ENCODE measurements around the gene MYO9B.
A peak's percentile ranks its signal among the peaks of the same experiment; 100 is the strongest.

DNA sequence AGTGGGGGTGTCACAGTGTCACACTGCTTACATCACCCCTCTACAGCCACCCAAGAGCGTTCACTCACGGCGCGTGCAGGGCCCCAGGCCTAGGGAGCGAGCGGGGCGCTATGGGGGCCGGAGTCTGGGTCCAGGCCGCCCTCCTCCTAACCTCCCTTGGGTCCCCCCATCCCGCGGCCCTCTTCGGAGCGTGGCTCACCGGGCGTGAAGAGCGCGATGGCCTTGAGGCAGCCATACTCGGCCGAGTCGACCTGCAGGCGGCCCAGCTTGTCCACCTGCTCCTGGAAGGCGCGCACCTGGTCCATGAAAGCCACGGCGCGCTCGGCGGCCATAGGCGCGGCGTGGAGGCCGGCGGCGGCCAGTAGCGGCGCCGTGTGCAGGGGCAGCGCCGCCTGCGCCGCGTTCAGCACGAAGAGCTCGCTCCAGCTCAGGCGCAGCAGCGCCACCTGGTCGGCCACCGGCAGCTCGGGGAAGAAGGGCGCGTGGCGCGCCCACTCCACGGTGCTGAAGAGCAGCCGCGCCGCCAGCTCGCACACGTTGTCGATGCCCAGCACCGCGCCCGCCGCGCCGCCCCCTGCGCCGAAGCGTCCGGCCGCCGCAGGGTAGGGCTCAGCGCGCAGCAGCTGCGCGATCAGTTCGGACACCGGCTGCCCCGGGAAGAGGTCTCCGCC lies 159.9 kb downstream of the MYO9B start:
- TF ChIP-seq, protein P1, sequence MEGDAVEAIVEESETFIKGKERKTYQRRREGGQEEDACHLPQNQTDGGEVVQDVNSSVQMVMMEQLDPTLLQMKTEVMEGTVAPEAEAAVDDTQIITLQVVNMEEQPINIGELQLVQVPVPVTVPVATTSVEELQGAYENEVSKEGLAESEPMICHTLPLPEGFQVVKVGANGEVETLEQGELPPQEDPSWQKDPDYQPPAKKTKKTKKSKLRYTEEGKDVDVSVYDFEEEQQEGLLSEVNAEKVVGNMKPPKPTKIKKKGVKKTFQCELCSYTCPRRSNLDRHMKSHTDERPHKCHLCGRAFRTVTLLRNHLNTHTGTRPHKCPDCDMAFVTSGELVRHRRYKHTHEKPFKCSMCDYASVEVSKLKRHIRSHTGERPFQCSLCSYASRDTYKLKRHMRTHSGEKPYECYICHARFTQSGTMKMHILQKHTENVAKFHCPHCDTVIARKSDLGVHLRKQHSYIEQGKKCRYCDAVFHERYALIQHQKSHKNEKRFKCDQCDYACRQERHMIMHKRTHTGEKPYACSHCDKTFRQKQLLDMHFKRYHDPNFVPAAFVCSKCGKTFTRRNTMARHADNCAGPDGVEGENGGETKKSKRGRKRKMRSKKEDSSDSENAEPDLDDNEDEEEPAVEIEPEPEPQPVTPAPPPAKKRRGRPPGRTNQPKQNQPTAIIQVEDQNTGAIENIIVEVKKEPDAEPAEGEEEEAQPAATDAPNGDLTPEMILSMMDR (conservative IDR thresholded peaks at IDR 0.05; ENCODE audit: low read depth, low read length), result peak; percentile 25; the same call in 1 of the 2 replicates
- peak; percentile 59; the same call in 1 of the 2 replicates for TF ChIP-seq EZH2phosphoT487 (IDR thresholded peaks at IDR 0.05; ENCODE audit: borderline replicate concordance, low read length)
